Gastroesophageal sphincter (tissue), 4 donors: Measurements from ENCODE around the gene IRF1. TPM values are rescaled to one million over a fixed set of nuclear protein-coding genes. Genes with fewer than 3 reads are reported as not detected.
A peak's percentile ranks its signal among the peaks of the same experiment; 100 is the strongest.

Experiments used
- ATAC-seq: fragments of 150-250 bp; one replicate; pipeline ENCODE4 v1.9.1; 2016; ENCODE audit warnings: mild to moderate bottlenecking, moderate library complexity
- H3K27ac ChIP-seq, 4 donors: fragments of 200-600 bp; sonication (generic) in 3 of 4; 1 replicate in 3 of 4; 2 replicates in 1 of 4; pipeline ENCODE4 v1.5.1; 2016 to 2019
- H3K27me3 ChIP-seq: fragments of 200-600 bp; sonication (generic); one replicate; pipeline ENCODE4 v1.5.1; 2019
- H3K36me3 ChIP-seq, 2 donors: fragments of 200-600 bp; sonication (generic); one replicate each; pipeline ENCODE4 v1.5.1; 2019; ENCODE audit warnings: control low read depth in 1 of 2
- H3K4me1 ChIP-seq, 3 donors: fragments of 200-600 bp; sonication (generic); 1 replicate in 2 of 3; 2 replicates in 1 of 3; pipeline ENCODE4 v1.5.1; 2016 to 2019; ENCODE audit warnings: control low read depth in 2 of 3
- H3K4me3 ChIP-seq, 2 donors: fragments of 200-600 bp; sonication (generic); one replicate each; pipeline ENCODE4 v1.5.1; 2019; ENCODE audit warnings: mild to moderate bottlenecking in 1 of 2, moderate library complexity in 1 of 2
- H3K9me3 ChIP-seq, 3 donors: fragments of 200-600 bp; sonication (generic); one replicate each; pipeline ENCODE4 v1.5.1; 2017 to 2019; ENCODE audit warnings: control low read depth in 2 of 3
- EP300 ChIP-seq: sonication (generic); formaldehyde crosslinking; IDR thresholded peaks from one replicate; pipeline ENCODE4 v1.6.1; 2017; ENCODE audit warnings: antibody characterized with exemption, mild to moderate bottlenecking
- POLR2A ChIP-seq, 2 donors: fragments of 450-650 bp; IDR thresholded peaks; one replicate each; pipeline ENCODE4 v1.6.1; 2017; ENCODE audit warnings: antibody characterized with exemption in 2 of 2, mild to moderate bottlenecking in 2 of 2, moderate library complexity in 1 of 2
- POLR2AphosphoS5 ChIP-seq: sonication (generic); formaldehyde crosslinking; IDR thresholded peaks from one replicate; pipeline ENCODE4 v1.6.1; 2017; ENCODE audit warnings: antibody characterized with exemption
- WGBS, 2 donors: methylation state at CpG; one replicate each; pipeline ENCODE4 v1.1.5; 2018; ENCODE audit warnings: low coverage in 1 of 2; 5-methylcytosine and 5-hydroxymethylcytosine counted together
- total RNA-seq, 4 donors: library from RNA; depleted of rRNA; stranded (reverse); fragments of >200 nt; gene quantifications; one replicate each; pipeline ENCODE4 v1.1.0, GENCODE V29; 2016
- TF ChIP-seq, protein P1 (sequence below), 4 experiments: fragments of 200-600 bp in 2 of 4; fragments of 450-650 bp in 2 of 4; sonication (generic) in 1 of 4; IDR thresholded peaks; one replicate each; pipeline ENCODE4 v1.5.1; 2017 to 2019; ENCODE audit warnings: antibody characterized with exemption in 4 of 4, mild to moderate bottlenecking in 2 of 4, moderate library complexity in 2 of 4

Gene IRF1
- total RNA-seq, 4 donors from 2014 or later: 10.9 to 74.3 (median 19.4) TPM

DNA sequence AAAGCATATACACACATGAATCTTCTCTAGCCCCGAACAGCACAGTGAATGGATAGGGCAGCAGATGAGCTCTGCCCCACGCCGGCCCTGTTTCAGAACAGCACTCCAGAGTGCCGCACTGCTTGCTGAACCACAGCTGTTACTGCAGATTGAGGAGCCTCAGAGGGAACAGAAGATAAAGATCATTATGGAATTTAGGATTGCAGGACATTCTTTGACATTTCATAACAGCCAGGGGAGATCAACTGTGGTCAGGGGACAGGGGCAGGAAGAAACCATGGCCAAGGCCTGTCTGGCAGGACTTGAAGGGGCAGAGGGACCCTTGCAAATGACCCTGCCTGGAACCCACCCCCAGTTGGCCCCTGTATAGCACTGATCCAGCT is 20.6 kb downstream of the IRF1 start:
- peak; percentile 34 for ATAC-seq
- Histone ChIP-seq H3K4me3 (no peak overlapping the region), H3K4me1 (peaks cover 0 to 39% (median 13%) of the 10 kb centered on the region in 3 donors)

DNA sequence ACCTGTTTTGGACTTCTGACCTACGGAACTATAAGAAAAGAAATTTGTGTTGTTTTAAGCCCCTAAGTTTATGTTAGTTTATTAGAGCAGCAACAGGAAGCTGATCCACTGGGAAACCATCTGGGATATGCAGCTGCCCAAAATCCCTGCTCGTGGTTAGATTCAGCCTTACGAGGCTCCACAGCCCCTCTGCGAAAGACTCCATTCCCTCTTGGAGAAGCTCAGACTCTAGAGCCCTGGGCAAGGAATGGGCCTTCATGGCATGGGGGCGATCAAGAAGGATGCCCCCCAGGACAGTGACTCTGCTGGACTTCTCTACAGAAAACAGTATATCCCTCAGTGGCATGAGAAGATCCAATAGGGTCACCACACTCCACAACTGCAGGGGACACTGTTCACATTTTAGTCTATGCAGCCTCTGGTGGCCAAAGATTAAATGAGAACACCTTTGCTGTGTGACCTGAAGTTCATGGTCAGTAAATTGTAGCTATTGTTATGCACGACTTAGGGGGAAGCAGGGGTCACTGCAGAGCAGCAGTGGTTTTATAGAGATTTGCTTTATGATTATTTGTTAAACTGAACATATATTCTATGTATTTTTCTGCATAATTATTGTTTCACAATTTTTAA is 21.1 kb downstream of the IRF1 start:
- no peaks in the 10 kb centered on the region for H3K27me3 ChIP-seq
- 90% methylated on average over 2 of the region's 6 CpGs for WGBS, 2 donors
- no peak overlapping the region for H3K27ac ChIP-seq
- H3K4me1 ChIP-seq: peaks cover 0 to 39% (median 14%) of the 10 kb centered on the region in 3 donors
- H3K36me3 ChIP-seq: peaks cover 0 to 34% of the 10 kb centered on the region in 2 donors
- H3K4me3 ChIP-seq: no peak overlapping the region
- no peaks in the 10 kb centered on the region for H3K9me3 ChIP-seq
- no peak for ATAC-seq
- TF ChIP-seq, protein P1, sequence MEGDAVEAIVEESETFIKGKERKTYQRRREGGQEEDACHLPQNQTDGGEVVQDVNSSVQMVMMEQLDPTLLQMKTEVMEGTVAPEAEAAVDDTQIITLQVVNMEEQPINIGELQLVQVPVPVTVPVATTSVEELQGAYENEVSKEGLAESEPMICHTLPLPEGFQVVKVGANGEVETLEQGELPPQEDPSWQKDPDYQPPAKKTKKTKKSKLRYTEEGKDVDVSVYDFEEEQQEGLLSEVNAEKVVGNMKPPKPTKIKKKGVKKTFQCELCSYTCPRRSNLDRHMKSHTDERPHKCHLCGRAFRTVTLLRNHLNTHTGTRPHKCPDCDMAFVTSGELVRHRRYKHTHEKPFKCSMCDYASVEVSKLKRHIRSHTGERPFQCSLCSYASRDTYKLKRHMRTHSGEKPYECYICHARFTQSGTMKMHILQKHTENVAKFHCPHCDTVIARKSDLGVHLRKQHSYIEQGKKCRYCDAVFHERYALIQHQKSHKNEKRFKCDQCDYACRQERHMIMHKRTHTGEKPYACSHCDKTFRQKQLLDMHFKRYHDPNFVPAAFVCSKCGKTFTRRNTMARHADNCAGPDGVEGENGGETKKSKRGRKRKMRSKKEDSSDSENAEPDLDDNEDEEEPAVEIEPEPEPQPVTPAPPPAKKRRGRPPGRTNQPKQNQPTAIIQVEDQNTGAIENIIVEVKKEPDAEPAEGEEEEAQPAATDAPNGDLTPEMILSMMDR (IDR thresholded peaks at IDR 0.05): no peak
- TF ChIP-seq POLR2AphosphoS5: no peak
- TF ChIP-seq EP300: no peak
- no peak for TF ChIP-seq POLR2A (IDR thresholded peaks at IDR 0.05)

More for the DNA sequence above, 20.6 kb downstream of the IRF1 start:
- TF ChIP-seq EP300 (no peak), POLR2A (IDR thresholded peaks at IDR 0.05) (no peak), POLR2AphosphoS5 (no peak)
- Histone ChIP-seq H3K27ac (no peak overlapping the region), H3K9me3 (no peaks in the 10 kb centered on the region), H3K27me3 (no peaks in the 10 kb centered on the region), H3K36me3 (peaks cover 0 to 29% of the 10 kb centered on the region in 2 donors)
- WGBS, 2 donors: 64 to 83% methylated on average over 1 to 4 of the region's 4 CpGs

DNA sequence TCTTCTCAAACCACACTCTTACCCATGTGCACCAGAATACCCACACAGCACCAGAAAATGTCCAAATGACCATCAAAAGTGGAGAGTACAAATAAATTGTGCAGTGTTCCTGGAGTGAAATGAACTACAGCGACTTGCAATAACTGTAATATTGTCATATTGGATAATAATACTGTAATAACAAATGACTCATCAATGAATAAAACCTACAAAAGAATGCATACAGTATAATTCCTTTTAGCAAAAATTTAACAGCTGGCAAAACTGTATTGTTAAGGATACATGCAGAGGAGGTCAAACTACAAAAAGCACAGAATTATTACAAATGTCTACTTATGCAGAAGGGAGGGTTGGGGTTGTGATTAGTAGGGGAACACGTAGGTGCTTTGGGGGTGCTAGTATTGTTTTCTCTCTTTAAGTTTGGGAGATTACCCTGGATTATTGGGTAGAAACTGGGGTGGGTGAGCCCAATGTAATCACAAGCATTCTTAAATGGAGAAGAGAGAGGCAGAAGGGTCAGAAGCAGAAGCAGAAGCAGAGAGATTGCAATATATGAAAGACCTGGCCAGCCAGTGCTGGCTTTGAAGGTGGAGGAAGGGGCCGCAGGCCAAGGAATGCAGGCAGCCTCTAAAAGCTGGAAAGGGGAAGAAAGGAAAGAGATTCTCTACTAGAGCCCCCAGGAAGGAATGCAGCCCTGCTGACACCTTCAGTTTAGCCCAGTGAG is 21.8 kb downstream of the IRF1 start:
- 86 to 88% methylated on average over 2 to 3 of the region's 3 CpGs for WGBS, 2 donors
- no peaks in the 10 kb centered on the region for H3K9me3 ChIP-seq
- H3K4me1 ChIP-seq: peaks cover 0 to 42% (median 21%) of the 10 kb centered on the region in 3 donors
- TF ChIP-seq, protein P1 (IDR thresholded peaks at IDR 0.05): no peak
- no peak for TF ChIP-seq POLR2A (IDR thresholded peaks at IDR 0.05)
- TF ChIP-seq EP300: no peak
- no peak for TF ChIP-seq POLR2AphosphoS5
- no peaks in the 10 kb centered on the region for H3K27me3 ChIP-seq
- no peak overlapping the region for H3K27ac ChIP-seq
- peaks cover 0 to 34% of the 10 kb centered on the region in 2 donors for H3K36me3 ChIP-seq
- H3K4me3 ChIP-seq: no peak overlapping the region
- no peak for ATAC-seq

DNA sequence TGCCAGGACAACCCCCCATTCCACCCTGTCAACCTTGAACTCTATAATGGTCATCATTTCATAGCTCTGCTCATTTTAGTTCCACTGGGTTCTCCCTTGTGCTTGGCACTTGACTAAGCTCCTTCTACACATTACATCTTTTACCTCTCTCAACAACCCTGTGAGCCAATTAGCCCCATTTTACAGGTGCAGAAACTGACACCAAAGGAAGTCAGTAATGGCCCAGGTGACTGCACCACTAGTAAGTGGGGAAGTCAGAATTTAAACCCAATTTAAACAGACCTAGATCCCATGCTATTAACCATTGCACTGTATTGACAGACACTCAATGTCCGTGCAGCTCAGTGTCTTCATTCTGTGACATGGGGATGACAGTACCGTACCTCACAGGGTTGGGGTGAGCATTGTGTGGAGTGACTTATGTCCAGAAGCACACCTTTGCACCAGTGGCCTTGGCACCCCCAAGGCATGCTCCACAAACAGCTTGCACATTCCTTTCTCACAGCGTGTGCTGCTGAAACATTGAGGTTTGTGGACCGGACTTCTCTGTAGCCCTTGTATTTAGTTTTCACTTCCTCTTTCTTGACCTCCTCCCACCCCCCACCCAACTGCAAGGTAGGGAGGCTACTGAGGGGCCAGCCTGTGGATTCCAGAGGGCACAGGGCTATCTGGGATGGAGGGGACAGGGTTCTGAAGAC is 23.1 kb downstream of the IRF1 start:
- 33% methylated on average over 2 of the region's 4 CpGs; no CpG with 5 or more reads in 1 of the 2 donors for WGBS, 2 donors
- Histone ChIP-seq H3K27me3 (no peaks in the 10 kb centered on the region), H3K36me3 (peaks cover 0 to 34% of the 10 kb centered on the region in 2 donors), H3K27ac (peak overlapping the region in 1 of 4 donors; percentile 37), H3K4me3 (no peak overlapping the region), H3K9me3 (no peaks in the 10 kb centered on the region), H3K4me1 (peaks cover 0 to 53% (median 24%) of the 10 kb centered on the region in 3 donors)
- no peak for TF ChIP-seq POLR2AphosphoS5
- TF ChIP-seq POLR2A (IDR thresholded peaks at IDR 0.05): no peak
- no peak for TF ChIP-seq EP300
- TF ChIP-seq, protein P1 (IDR thresholded peaks at IDR 0.05): no peak
- ATAC-seq: no peak
